ENCODE measurements around the gene CTSZ. TPM values are rescaled to one million over a fixed set of nuclear protein-coding genes. Genes with fewer than 3 reads are reported as not detected.

The CTSZ gene
- total RNA-seq, 1 donor from 2014 or later: 278 TPM

DNA sequence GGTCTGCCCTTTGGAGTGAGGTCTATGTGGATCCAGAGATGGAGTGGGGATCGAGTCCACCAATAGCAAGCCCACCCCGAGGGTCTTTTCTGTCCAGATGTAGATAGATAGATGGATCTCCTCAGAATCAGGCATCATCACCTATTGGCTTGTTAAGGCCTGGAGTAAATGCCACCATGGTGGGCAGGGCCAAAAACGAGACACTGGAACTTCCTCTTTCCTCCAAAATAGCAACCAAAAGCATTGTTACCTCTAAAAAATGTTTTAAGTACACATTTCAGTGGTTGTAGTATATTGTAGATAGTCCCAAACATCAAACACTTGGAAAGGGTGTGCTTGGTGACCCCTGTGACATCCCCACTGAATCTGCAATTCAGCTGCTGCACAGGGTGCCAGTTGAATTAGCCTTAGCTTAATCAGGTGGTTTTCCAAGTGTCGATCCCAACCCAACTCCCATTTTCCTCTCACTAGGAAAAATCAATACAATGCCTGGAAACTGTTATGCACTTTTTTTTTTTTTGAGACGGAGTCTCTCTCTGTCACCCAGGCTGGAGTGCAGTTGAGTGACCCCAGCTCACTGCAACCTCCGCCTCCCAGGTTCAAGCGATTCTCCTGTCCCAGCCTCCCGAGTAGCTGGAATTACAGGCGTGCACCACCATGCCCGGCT, 61.0 kb downstream of the CTSZ start:
- H3K27me3 Mint-ChIP-seq: peaks cover 2% of the 10 kb centered on the region
- TF ChIP-seq, protein P1, sequence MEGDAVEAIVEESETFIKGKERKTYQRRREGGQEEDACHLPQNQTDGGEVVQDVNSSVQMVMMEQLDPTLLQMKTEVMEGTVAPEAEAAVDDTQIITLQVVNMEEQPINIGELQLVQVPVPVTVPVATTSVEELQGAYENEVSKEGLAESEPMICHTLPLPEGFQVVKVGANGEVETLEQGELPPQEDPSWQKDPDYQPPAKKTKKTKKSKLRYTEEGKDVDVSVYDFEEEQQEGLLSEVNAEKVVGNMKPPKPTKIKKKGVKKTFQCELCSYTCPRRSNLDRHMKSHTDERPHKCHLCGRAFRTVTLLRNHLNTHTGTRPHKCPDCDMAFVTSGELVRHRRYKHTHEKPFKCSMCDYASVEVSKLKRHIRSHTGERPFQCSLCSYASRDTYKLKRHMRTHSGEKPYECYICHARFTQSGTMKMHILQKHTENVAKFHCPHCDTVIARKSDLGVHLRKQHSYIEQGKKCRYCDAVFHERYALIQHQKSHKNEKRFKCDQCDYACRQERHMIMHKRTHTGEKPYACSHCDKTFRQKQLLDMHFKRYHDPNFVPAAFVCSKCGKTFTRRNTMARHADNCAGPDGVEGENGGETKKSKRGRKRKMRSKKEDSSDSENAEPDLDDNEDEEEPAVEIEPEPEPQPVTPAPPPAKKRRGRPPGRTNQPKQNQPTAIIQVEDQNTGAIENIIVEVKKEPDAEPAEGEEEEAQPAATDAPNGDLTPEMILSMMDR (IDR thresholded peaks at IDR 0.05): no peak
- H3K36me3 Mint-ChIP-seq (ENCODE audit: low read depth): no peaks in the 10 kb centered on the region
- H3K9me3 Mint-ChIP-seq: no peaks in the 10 kb centered on the region
- no peak overlapping the region for H3K27ac Mint-ChIP-seq
- DNase-seq: no peak
- intact Hi-C loops (cut with micrococcal nuclease): loop anchor here (2.0 kb wide), 1 partner anchor 17 kb away; no protein-coding TSS in a partner anchor
- H3K4me3 Mint-ChIP-seq: no peak overlapping the region
- no peak for ATAC-seq (ENCODE audit: low read depth)
- H3K4me1 Mint-ChIP-seq: peaks cover 10% of the 10 kb centered on the region
- ChIA-PET CTCF (no interaction called here), POLR2A (no interaction called here)

Other genes starting within 250 kb of the CTSZ start
- gene GNAS-AS1, start 156.4 kb downstream of the CTSZ start, total RNA-seq: 1.4 and 1.5 TPM in 2 replicates
- 784 and 849 TPM in 2 replicates for gene GNAS, start 154.5 kb downstream of the CTSZ start, total RNA-seq
- gene NELFCD, start 26.0 kb downstream of the CTSZ start, total RNA-seq: 97.2 and 107 TPM in 2 replicates
- gene TUBB1, start 12.2 kb upstream of the CTSZ start, total RNA-seq: 0.05 and 0.09 TPM in 2 replicates
- gene ATP5F1E, start 25.1 kb upstream of the CTSZ start, total RNA-seq: 84.0 and 86.1 TPM in 2 replicates
- gene PRELID3B, start 35.5 kb upstream of the CTSZ start, total RNA-seq: 54.2 and 58.4 TPM in 2 replicates
- 3.2 and 4.0 TPM in 2 replicates for gene ZNF831, start 156.6 kb upstream of the CTSZ start, total RNA-seq

Measured in activated B cell treated with CpG ODN at 0.5 μM for 24 hours (primary cell).